Measurements from ENCODE around the gene GUCY1A1.

- TF ChIP-seq CTCF (IDR thresholded peaks at IDR 0.05) = no peak
- no peak for TF ChIP-seq EZH2 (IDR thresholded peaks at IDR 0.05)
Observed at GRCh38 chr4:155777971-155778735, 111.5 kb downstream of the GUCY1A1 start.
